GM10266 (cell line): ENCODE data around the gene HOXB3.
A peak's percentile ranks its signal among the peaks of the same experiment; 100 is the strongest.

ENCODE experiments used
- DNase-seq: peaks from one replicate; pipeline ENCODE4 v3.0.0; 2012; ENCODE audit errors: extremely low spot score
- TF ChIP-seq, protein P1 (sequence below): IDR thresholded peaks from 2 replicates; pipeline ENCODE4 v1.5.1; 2012; ENCODE audit warnings: mild to moderate bottlenecking, low read depth; ENCODE audit not compliant: control insufficient read depth, insufficient read depth; ENCODE audit errors: missing control alignments

HOXB3 gene

DNA sequence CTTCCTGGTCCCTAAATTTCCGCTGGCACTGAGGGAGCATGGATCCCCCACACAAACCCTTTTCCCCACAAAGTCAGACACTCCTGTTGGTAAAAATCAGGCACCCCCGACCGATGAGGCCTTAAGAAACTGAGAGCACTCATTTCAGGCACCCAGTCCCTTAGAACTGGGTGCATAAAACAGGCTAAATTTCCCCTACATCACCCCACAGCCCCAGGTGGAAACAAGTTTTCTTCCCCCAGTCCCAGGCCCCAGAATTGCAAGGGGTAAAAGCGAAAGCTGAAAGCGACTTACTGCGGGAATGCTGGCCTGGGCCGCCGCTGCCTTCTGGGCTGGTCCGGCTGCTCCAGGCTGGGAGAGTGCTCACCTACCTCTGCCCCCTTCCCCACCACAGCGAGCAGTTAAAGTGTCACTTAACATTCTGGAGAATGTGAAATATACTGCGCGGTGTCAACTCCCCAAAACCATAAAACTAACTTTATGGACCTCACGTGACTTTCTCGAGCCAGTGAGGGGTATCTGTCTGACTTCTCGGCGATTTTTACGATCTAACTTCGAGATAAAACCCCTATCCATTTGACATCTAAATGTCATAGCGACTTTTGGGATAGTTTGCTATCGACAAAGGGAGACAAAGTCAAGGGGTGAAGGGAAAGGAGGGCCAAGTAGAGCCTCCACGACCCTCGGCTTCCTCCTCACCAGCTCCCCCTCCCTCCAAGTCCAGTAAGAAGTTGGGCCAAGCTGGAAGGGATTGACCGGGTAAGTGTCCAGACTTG, at the start of gene HOXB3:
Gene HOXB3 (minus strand): TSS at position 411 of the 776 bp plus-strand sequence. CDS start 37,767 bp downstream, outside the sequence.
- no peak for DNase-seq
- TF ChIP-seq, protein P1, sequence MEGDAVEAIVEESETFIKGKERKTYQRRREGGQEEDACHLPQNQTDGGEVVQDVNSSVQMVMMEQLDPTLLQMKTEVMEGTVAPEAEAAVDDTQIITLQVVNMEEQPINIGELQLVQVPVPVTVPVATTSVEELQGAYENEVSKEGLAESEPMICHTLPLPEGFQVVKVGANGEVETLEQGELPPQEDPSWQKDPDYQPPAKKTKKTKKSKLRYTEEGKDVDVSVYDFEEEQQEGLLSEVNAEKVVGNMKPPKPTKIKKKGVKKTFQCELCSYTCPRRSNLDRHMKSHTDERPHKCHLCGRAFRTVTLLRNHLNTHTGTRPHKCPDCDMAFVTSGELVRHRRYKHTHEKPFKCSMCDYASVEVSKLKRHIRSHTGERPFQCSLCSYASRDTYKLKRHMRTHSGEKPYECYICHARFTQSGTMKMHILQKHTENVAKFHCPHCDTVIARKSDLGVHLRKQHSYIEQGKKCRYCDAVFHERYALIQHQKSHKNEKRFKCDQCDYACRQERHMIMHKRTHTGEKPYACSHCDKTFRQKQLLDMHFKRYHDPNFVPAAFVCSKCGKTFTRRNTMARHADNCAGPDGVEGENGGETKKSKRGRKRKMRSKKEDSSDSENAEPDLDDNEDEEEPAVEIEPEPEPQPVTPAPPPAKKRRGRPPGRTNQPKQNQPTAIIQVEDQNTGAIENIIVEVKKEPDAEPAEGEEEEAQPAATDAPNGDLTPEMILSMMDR = no peak

DNA sequence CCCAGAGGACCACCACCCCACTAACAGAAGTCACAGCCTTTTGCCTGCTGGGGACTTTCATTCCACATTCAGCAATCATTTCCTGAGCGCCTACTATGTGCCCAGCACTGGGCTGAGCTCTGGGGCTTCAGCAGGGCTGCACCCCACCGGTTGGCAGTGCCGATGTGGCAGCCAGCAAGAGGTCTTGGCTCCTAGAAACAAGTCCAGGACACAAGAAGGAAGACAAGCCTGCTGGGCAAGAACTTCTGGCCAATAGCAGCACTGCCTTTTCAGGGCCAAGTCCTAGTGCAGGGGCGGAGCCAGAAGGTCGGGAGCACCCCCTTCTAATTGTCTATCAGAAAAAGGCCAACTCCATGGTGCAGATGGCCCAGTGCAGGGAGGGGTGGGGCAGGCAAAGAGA, 49.1 kb upstream of the HOXB3 start:
- DNase-seq = no peak

DNA sequence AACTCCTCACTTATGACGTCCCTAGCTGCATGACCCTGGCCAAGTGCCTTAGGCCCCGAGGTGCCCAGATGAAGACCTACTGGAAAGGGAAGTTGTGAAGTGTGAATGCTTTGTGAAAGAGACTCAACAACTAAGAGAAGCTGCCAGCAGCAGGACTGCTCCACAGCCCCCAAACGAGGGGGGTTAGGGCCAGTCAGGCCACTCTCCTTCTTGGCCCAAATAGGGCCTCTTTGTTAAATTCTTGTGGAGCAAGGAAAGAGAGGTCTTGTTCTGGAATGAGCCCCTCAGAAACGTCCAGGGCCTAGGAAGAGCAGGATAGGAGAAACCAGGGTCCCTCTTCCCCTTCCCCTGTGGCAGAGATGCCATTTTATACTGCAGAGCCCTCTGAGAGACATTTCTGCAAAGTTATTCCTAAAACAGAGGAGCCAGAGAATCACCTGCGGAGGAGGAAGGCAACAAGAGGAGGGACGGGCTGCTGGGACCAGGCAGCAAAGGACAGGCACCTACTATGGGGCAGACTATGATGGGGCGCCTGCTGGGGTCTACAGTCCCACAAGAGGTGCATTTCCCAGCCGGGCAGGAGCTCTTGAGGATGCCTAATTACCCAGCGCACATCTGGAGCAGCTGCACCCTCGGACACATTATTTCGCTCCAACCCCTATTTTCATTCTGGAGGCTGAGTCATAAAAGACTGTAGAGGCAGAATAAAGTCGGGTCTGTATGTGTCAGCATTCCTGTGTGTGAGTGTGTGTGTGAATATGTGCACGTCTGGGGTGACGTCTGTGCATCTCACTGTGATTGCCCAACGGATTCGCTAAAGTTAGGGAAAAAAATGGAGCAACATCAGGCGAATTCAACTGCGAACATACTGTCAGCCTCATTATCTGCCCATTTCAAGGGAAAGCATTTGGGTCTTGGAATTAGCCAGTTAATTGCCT, 47.6 kb upstream of the HOXB3 start:
- no peak for DNase-seq
- TF ChIP-seq, protein P1 = no peak

More for the DNA sequence above, 49.1 kb upstream of the HOXB3 start:
- TF ChIP-seq, protein P1 = no peak

DNA sequence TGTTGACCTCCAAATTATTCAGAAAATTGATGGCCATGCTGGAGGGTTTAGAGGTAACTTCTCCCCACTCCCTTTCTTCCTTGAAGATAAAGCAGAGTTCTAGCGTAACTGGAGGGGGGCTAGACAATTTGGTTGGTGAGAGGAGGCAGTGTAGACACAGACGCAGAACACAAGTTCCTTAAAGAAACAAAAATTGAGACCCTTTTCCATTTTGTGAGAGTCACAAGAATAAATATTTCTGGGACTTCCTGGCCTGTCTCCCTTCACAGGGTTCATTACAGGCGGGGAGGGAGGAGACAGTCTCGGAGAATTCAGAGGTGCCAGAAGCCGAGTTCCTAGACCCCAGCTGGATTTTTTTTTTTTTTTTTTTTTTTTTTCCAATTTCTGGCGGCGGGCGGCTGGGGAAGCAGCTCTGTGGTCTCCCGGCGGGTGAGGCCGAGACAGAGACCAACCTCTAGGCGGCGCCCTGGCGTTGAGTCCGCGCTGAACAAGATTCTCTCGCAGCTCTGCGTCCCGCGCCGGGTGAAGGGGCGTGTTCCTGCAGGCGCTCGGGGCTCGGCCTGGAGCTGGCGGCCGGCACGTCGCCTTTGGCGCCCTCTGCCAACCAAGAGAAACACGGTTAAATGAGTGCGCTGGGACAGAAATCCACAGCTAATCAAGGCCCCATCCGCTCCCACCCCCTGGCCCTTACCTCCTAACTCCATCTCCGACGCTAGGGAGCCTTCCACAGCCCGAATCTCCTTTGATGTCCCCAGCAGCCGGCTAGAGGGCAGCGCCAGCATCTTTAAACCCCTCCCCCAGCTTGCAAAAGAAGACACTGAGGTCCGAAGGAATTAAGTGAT, 46.4 kb upstream of the HOXB3 start:
- TF ChIP-seq, protein P1 = peak; percentile 74
- peak; percentile 86 for DNase-seq

DNA sequence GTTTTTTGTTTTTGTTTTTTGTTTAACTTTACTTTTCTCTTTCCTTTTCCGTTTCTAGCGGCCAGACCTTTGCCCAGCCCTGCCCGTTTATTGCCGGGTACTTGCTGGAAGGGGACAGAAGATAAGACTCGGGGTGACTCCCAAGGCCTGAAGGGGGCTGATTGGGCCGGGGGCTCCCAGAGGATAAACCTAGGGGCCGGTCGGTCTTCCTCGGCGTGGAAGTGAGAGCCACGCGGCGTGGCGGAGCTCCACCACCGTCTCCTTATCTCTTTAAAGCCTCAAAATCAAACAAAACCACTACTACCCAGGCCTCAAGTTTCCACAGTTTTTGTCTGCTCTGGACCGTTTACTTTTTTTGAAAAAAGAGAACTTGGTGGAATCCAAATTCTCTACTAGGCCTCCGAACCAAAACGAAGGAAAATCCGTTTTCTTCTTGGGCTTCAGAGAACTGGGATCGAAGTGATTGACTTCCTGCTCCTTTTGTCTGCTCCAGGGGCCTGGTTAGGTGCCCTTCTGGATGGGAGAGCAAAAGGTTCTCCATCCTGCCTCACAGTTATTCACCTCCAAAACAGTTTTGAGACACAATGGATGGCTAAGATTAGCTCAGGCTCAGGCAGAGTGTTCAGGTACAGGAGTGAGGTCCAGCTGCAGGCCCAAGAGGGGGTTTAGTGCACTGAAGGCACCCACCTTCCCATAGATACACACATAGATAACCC, 44.6 kb upstream of the HOXB3 start:
- TF ChIP-seq, protein P1 = no peak
- no peak for DNase-seq

DNA sequence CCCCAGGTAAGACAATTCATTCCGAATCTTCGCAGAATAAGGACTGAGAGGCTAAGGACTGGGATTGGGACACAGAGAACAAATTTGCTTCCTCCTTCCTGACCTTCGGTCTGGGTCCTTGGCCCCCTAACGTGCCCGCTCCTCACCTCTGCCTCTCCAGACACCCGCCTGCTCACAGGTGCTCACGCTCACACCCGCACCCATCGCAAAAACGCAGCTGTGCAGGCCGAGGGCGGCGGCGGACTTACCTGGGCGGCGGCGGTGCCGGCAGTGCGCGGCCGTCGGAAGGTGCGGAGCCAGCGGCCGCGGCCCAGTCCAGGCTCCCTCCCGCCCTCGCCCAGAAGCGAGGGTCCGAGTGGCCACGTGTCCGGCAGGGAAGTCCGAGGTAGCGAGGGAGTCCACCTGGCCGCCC, 43.2 kb upstream of the HOXB3 start:
- TF ChIP-seq, protein P1 = no peak
- no peak for DNase-seq
